HEK293 (cell line): ENCODE data around the gene TYSND1.

Experiments used
- REST ChIP-seq: fragments of 450-650 bp; formaldehyde crosslinking; IDR thresholded peaks from 2 replicates; pipeline ENCODE4 v1.5.1; 2016; ENCODE audit warnings: missing biosample characterization, missing genetic modification characterization
- ZNF785 ChIP-seq: fragments of 450-650 bp; formaldehyde crosslinking; IDR thresholded peaks from 2 replicates; pipeline ENCODE4 v1.5.1; 2016; ENCODE audit warnings: missing biosample characterization, missing genetic modification characterization

DNA sequence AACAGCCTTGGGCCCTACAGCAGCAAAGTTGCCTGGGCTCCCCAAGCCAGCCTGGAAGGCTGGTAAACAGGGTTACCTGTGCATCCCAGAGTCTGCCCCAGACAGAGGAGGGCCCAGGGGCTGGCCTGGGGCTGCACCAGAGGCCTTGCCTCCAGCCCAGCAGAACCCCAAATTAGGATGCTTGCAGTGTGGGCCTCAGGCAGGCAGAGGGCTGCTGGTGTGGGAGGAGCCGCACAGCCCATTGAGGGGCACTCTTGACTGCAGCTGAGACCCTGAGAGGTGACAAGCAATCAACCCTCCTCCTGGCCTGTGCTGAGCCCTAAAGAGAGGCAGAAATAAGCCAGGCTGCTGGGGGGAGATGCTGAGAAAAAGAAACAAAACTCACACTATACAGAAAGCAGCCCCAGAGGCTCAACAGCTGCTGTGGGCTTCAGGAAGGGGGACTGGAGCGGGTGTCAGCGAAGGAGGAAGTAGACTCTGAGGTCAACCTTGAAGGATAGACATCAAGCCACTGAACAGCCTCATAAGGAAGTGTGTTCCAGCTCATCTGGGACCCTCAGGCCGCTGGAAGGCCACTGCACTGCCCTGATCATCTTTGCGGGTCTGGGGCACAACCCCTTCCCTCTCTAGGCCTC, 20.5 kb downstream of the TYSND1 start:
- TF ChIP-seq REST (tag by site-specific recombination) (no peak), ZNF785 (tag by site-specific recombination) (no peak)
